ENCODE results near the gene RNF121.

The RNF121 gene

DNA sequence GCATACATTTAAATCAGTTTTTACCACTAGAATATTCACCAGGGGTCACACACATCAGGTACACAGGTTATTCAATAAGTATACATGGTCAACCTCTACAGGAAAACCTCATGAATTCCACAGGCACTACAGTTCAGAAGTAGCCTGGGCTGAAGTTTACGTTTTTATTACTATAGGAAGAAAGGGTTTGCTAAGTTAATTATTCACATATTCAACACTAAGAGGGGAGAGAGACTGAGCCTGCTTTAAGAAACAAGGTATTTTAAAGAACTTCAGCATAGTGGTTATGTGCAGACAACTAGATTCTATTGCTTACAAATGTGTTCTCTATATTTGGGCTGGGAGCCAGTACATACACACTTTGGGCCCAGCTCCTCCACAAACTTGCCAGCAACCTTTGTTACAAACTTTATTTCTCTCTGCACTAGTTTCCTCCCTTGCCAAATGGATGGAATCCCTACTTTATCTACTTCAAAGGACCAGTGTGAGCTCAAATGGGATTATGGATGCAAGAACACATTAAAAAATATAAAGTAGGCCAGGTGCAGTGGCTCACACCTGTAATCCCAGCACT lies 101.7 kb downstream of the RNF121 start:
- TF ChIP-seq CTCF (IDR thresholded peaks at IDR 0.05; ENCODE audit: control insufficient read depth, insufficient read depth, low read depth, low read length, missing control alignments): no peak
- no peak overlapping the region for H3K4me3 ChIP-seq (ENCODE audit: control insufficient read depth, low read depth, low read length)
- no peak for DNase-seq (ENCODE audit: low read depth)

DNA sequence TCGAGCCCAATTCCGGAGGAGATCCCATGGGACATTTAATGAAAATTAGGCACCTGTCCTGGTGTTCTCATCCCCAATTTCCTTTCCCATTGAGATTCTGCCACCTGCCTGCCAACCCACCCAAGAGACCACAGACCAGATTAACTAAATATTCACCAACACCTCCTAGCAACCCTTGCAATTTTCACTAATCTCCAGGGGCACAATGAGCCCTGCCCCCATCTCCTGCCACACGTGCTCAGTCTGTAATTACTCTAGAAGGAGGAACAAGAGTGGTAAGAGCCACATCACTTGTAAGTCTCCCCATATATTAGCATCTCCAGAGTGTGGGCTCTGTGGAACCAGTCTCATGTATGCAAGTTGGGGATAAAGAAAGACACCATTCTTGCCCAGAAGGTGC lies 107.8 kb downstream of the RNF121 start:
- H3K4me3 ChIP-seq (ENCODE audit: control insufficient read depth, low read depth, low read length): no peak overlapping the region
- no peak for TF ChIP-seq CTCF (IDR thresholded peaks at IDR 0.05; ENCODE audit: control insufficient read depth, insufficient read depth, low read depth, low read length, missing control alignments)
- no peak for DNase-seq (ENCODE audit: low read depth)

GRCh38 chr11:72037554-72038311 lies 108.9 kb downstream of the RNF121 start:
- TF ChIP-seq CTCF (IDR thresholded peaks at IDR 0.05; ENCODE audit: control insufficient read depth, insufficient read depth, low read depth, low read length, missing control alignments): no peak
- peak overlapping the region; percentile 70; the same call in 1 of the 2 replicates for H3K4me3 ChIP-seq (ENCODE audit: control insufficient read depth, low read depth, low read length)
- no peak for DNase-seq (ENCODE audit: low read depth)

GRCh38 chr11:72038491-72038890 lies 109.6 kb downstream of the RNF121 start:
- DNase-seq (ENCODE audit: low read depth): peak; percentile 46
- no peak for TF ChIP-seq CTCF (IDR thresholded peaks at IDR 0.05; ENCODE audit: control insufficient read depth, insufficient read depth, low read depth, low read length, missing control alignments)
- H3K4me3 ChIP-seq (ENCODE audit: control insufficient read depth, low read depth, low read length): peak overlapping the region; percentile 70

DNA sequence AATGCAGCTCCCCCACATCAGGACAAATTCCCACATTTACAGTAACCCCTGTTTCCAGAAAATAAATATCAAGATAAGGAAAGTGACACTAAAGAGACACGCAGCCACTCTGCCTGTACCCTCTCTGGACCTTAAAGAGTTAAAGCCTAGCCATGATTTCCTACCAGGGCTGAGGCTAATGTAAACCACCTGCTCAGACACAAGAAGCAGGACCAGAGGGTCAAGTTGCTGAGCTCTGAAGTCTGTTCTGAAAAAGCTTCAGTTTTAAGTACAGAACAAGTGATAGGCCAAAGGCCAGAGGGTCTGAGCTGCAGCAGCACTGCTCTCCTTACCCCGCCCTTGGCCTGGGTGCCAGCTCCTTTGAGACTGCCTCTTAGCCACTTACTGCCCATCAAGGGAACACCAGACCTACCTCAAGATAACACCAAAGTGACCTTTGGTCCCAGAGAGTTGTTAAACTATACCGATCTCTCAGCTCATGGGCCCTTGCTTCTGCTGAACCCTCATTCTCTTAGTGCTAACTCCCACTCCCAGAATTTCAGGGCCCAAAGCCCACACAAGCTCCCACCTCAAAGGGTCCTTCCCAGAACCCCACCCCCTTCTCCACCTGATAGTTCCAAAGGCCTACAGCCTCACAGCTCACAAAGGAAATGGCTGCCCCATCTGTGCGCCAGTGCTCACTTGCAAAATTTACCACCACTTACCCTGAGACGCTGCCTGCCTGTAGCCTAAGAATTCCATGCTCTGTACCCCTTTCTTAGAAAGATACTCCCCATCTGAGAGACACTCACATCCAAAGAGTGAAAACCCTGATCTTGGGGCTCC lies 110.4 kb downstream of the RNF121 start:
- no peak for DNase-seq (ENCODE audit: low read depth)
- TF ChIP-seq CTCF (IDR thresholded peaks at IDR 0.05; ENCODE audit: control insufficient read depth, insufficient read depth, low read depth, low read length, missing control alignments): no peak
- H3K4me3 ChIP-seq (ENCODE audit: control insufficient read depth, low read depth, low read length): peak overlapping the region; percentile 70

DNA sequence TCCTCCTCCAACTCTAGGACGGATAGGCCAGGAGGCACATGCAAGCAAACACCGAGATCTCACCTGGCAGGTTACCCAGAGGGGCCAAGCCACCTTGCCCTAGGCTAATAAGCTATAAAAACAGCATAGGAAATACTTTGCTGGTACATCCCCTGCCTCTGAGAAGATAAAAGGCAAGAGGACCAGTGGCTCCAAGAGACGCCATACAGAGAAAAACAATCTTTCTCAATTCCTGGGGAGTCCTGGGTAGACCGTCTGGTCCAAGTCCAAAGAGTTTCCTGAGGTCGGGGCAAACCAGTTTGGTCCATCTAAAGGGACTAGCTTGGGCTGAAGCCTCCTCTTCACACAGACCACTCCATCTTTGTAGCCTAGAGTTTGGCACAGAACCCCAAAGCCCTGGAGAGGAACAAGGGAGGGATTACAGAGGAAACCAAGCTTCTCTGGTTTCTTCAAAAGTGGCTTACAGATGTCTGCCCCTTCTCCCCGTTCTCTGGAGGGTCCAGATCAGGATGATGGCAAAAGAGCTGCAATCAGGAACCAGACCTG lies 111.1 kb downstream of the RNF121 start:
- H3K4me3 ChIP-seq (ENCODE audit: control insufficient read depth, low read depth, low read length): peak overlapping the region; percentile 70
- DNase-seq (ENCODE audit: low read depth): no peak
- TF ChIP-seq CTCF (IDR thresholded peaks at IDR 0.05; ENCODE audit: control insufficient read depth, insufficient read depth, low read depth, low read length, missing control alignments): no peak

Measured in AG09309 (cell line).